GM06990 (cell line): ENCODE results near the gene MBNL3.

ENCODE experiments used
- DNase-seq: peaks from one replicate; pipeline ENCODE4 v3.0.0-alpha.2; 2011; ENCODE audit not compliant: insufficient read length; ENCODE audit errors: extremely low read depth
- H3K27me3 ChIP-seq: replicated peaks from 2 replicates; pipeline ENCODE4 v1.6.0; 2011; ENCODE audit warnings: low read length; ENCODE audit not compliant: control insufficient read depth, insufficient read depth
- H3K36me3 ChIP-seq: 2 replicates; pipeline ENCODE4 v1.5.1; 2011; ENCODE audit warnings: low read length; ENCODE audit not compliant: control insufficient read depth, insufficient read depth
- H3K4me3 ChIP-seq: replicated peaks from 2 replicates; pipeline ENCODE4 v1.5.1; 2011; ENCODE audit warnings: low read depth, mild to moderate bottlenecking, control low read depth, low read length
- CTCF ChIP-seq: IDR thresholded peaks from 2 replicates; pipeline ENCODE4 v1.5.1; 2011; ENCODE audit warnings: low read length, control low read depth, mild to moderate bottlenecking, inconsistent platforms; ENCODE audit not compliant: insufficient read depth, poor library complexity, severe bottlenecking

MBNL3 gene

GRCh38 chrX:132433001-132433400, 55.8 kb downstream of the MBNL3 start:
- H3K4me3 ChIP-seq = no peak overlapping the region
- TF ChIP-seq CTCF = no peak
- no peaks in the 10 kb centered on the region for H3K27me3 ChIP-seq
- DNase-seq = no peak
- no peaks in the 10 kb centered on the region for H3K36me3 ChIP-seq

- no peak overlapping the region for H3K4me3 ChIP-seq
- no peak for DNase-seq
- no peaks in the 10 kb centered on the region for H3K27me3 ChIP-seq
- TF ChIP-seq CTCF = no peak
- no peaks in the 10 kb centered on the region for H3K36me3 ChIP-seq
Observed at GRCh38 chrX:132428896-132429295, 59.9 kb downstream of the MBNL3 start.

- Histone ChIP-seq H3K27me3 (no peaks in the 10 kb centered on the region), H3K4me3 (no peak overlapping the region), H3K36me3 (no peaks in the 10 kb centered on the region)
- TF ChIP-seq CTCF = no peak
- DNase-seq = no peak
Observed at GRCh38 chrX:132426695-132427281, 62.0 kb downstream of the MBNL3 start.

GRCh38 chrX:132425744-132426318, 63.0 kb downstream of the MBNL3 start:
- Histone ChIP-seq H3K27me3 (no peaks in the 10 kb centered on the region), H3K36me3 (no peaks in the 10 kb centered on the region), H3K4me3 (no peak overlapping the region)
- TF ChIP-seq CTCF = no peak
- DNase-seq = no peak

GRCh38 chrX:132423323-132423722, 65.5 kb downstream of the MBNL3 start:
- Histone ChIP-seq H3K4me3 (no peak overlapping the region), H3K27me3 (no peaks in the 10 kb centered on the region), H3K36me3 (no peaks in the 10 kb centered on the region)
- no peak for DNase-seq
- TF ChIP-seq CTCF = no peak

GRCh38 chrX:132415012-132415411, 73.8 kb downstream of the MBNL3 start:
- Histone ChIP-seq H3K4me3 (no peak overlapping the region), H3K27me3 (no peaks in the 10 kb centered on the region), H3K36me3 (no peaks in the 10 kb centered on the region)
- DNase-seq = no peak
- TF ChIP-seq CTCF = no peak
